Liver (tissue), 9 donors: Measurements from ENCODE around the gene HOXD4. TPM values are rescaled to one million over a fixed set of nuclear protein-coding genes. Genes with fewer than 3 reads are reported as not detected.

Experiments
- DNase-seq: peaks from one replicate; pipeline ENCODE4 v3.0.0-alpha.2; 2017; ENCODE audit warnings: low spot score
- H3K27ac ChIP-seq, 2 donors: one replicate each; pipeline ENCODE4 v1.7.0; 2013; ENCODE audit warnings: inconsistent platforms in 2 of 2, low read length in 2 of 2, control low read depth in 1 of 2, low read depth in 1 of 2, mild to moderate bottlenecking in 1 of 2
- H3K27me3 ChIP-seq, 4 donors: one replicate each; pipeline versions ENCODE4 v1.6.1 to v1.7.0; 2013; ENCODE audit warnings: low read length in 3 of 4, inconsistent platforms in 1 of 4, mild to moderate bottlenecking in 1 of 4, moderate library complexity in 1 of 4; ENCODE audit not compliant: control insufficient read depth in 4 of 4, insufficient read depth in 4 of 4
- H3K36me3 ChIP-seq, 4 donors: one replicate each; pipeline versions ENCODE4 v1.6.1 to v1.7.0; 2013; ENCODE audit warnings: low read length in 3 of 4, mild to moderate bottlenecking in 3 of 4, low read depth in 1 of 4, moderate library complexity in 1 of 4; ENCODE audit not compliant: control insufficient read depth in 4 of 4, insufficient read depth in 3 of 4
- H3K4me1 ChIP-seq, 4 donors: one replicate each; pipeline versions ENCODE4 v1.6.1 to v1.7.0; 2013; ENCODE audit warnings: low read length in 3 of 4, mild to moderate bottlenecking in 3 of 4, moderate library complexity in 1 of 4; ENCODE audit not compliant: control insufficient read depth in 4 of 4, insufficient read depth in 4 of 4
- H3K4me3 ChIP-seq, 3 donors: one replicate each; pipeline versions ENCODE4 v1.6.1 to v1.7.0; 2013; ENCODE audit warnings: low read length in 3 of 3, control low read depth in 1 of 3, low read depth in 1 of 3, mild to moderate bottlenecking in 1 of 3
- H3K9ac ChIP-seq, 2 donors: one replicate each; pipeline ENCODE4 v1.7.0; 2013; ENCODE audit warnings: low read length in 2 of 2, mild to moderate bottlenecking in 2 of 2, moderate library complexity in 2 of 2, control low read depth in 1 of 2, low read depth in 1 of 2
- H3K9me3 ChIP-seq, 4 donors: one replicate each; pipeline versions ENCODE4 v1.6.1 to v1.7.0; 2013; ENCODE audit warnings: low read length in 3 of 4; ENCODE audit not compliant: control insufficient read depth in 4 of 4
- ATF3 ChIP-seq: IDR thresholded peaks from 2 replicates; pipeline ENCODE4 v1.6.1; 2016; ENCODE audit warnings: antibody characterized with exemption
- CTCF ChIP-seq: fragments of 150-350 bp; IDR thresholded peaks from 2 replicates; pipeline ENCODE4 v1.5.1; 2017; ENCODE audit warnings: improper control_type of control experiment, low read depth, low read length; ENCODE audit not compliant: missing input control
- EGR1 ChIP-seq, 2 donors: IDR thresholded peaks; 2 replicates each; pipeline ENCODE4 v1.6.1; 2016 to 2018; ENCODE audit warnings: antibody characterized with exemption in 2 of 2, low read depth in 2 of 2
- FOXA1 ChIP-seq: IDR thresholded peaks from 2 replicates; pipeline ENCODE4 v1.6.1; 2016; ENCODE audit warnings: antibody characterized with exemption
- FOXA2 ChIP-seq: IDR thresholded peaks from 2 replicates; pipeline ENCODE4 v1.6.1; 2016; ENCODE audit warnings: antibody characterized with exemption
- GABPA ChIP-seq, 2 donors: IDR thresholded peaks in 1 of 2; conservative IDR thresholded peaks in 1 of 2; 2 replicates each; pipeline ENCODE4 v1.6.1; 2016; ENCODE audit warnings: antibody characterized with exemption in 2 of 2, mild to moderate bottlenecking in 1 of 2, moderate library complexity in 1 of 2
- HNF4A ChIP-seq, 2 donors: conservative IDR thresholded peaks; 2 replicates each; pipeline ENCODE4 v1.6.1; 2016; ENCODE audit warnings: antibody characterized with exemption in 2 of 2, mild to moderate bottlenecking in 2 of 2
- HNF4G ChIP-seq: IDR thresholded peaks from 2 replicates; pipeline ENCODE4 v1.6.1; 2016; ENCODE audit warnings: antibody characterized with exemption
- JUND ChIP-seq, 2 donors: IDR thresholded peaks; 2 replicates each; pipeline ENCODE4 v1.6.1; 2016; ENCODE audit warnings: antibody characterized with exemption in 2 of 2
- MAX ChIP-seq: IDR thresholded peaks from 2 replicates; pipeline ENCODE4 v1.6.1; 2016; ENCODE audit warnings: antibody characterized with exemption
- NR2F2 ChIP-seq: IDR thresholded peaks from 2 replicates; pipeline ENCODE4 v1.6.1; 2016; ENCODE audit warnings: antibody characterized with exemption
- RAD21 ChIP-seq, 2 donors: IDR thresholded peaks; 2 replicates each; pipeline ENCODE4 v1.6.1; 2016; ENCODE audit warnings: antibody characterized with exemption in 2 of 2, mild to moderate bottlenecking in 2 of 2
- REST ChIP-seq: IDR thresholded peaks from 2 replicates; pipeline ENCODE4 v1.6.1; 2016; ENCODE audit warnings: antibody characterized with exemption, mild to moderate bottlenecking
- RXRA ChIP-seq, 2 donors: IDR thresholded peaks; 2 replicates each; pipeline ENCODE4 v1.6.1; 2017 to 2018; ENCODE audit warnings: antibody characterized with exemption in 2 of 2, mild to moderate bottlenecking in 1 of 2
- SP1 ChIP-seq: IDR thresholded peaks from 2 replicates; pipeline ENCODE4 v1.6.1; 2018; ENCODE audit warnings: antibody characterized with exemption, mild to moderate bottlenecking
- TAF1 ChIP-seq: conservative IDR thresholded peaks from 2 replicates; pipeline ENCODE4 v1.6.1; 2016; ENCODE audit warnings: antibody characterized with exemption, mild to moderate bottlenecking
- YY1 ChIP-seq: IDR thresholded peaks from 2 replicates; pipeline ENCODE4 v1.6.1; 2016; ENCODE audit warnings: antibody characterized with exemption, mild to moderate bottlenecking
- ZBTB33 ChIP-seq: IDR thresholded peaks from 2 replicates; pipeline ENCODE4 v1.6.1; 2016; ENCODE audit warnings: antibody characterized with exemption
- WGBS: extraction: QIAGEN DNeasy Blood & Tissue Kit; methylation state at CpG from one replicate; pipeline ENCODE4 v1.1.7; 2013; 5-methylcytosine and 5-hydroxymethylcytosine counted together
- polyA plus RNA-seq, 2 donors: library from polyadenylated mRNA; stranded (reverse) in 1 of 2; unstranded in 1 of 2; fragments of 200-250 nt in 1 of 2; fragments of >200 nt in 1 of 2; fragmentation: Nextera tagmentation in 1 of 2; extraction: Ambion mirVana in 1 of 2; gene quantifications; one replicate each; pipeline versions ENCODE4 v1.2.1 to v1.2.3, GENCODE V29; 2013 to 2015
- total RNA-seq, 2 donors: library from RNA; depleted of rRNA; stranded (reverse); fragments of >200 nt; gene quantifications; one replicate each; pipeline ENCODE4 v1.2.3, GENCODE V29; 2014
- donor health status: healthy.
- donor health status: healthy.
- donor health status: healthy.
- donor health status: healthy.
- donor health status: healthy.

HOXD4 gene
- total and polyA plus RNA-seq, 4 donors = not detected

- no peak for TF ChIP-seq MAX
- TF ChIP-seq GABPA (IDR thresholded peaks at IDR 0.05 in 1 of 2, conservative IDR thresholded peaks at IDR 0.05 in 1 of 2) = no peak
- TF ChIP-seq FOXA2 = no peak
- no peak for TF ChIP-seq SP1
- TF ChIP-seq JUND (IDR thresholded peaks at IDR 0.05) = no peak
- no peak for TF ChIP-seq ATF3
- TF ChIP-seq NR2F2 = no peak
- peaks cover 19 to 27% (median 25%) of the 10 kb centered on the region in 4 donors for H3K4me1 ChIP-seq
- peaks cover 4 to 32% (median 13%) of the 10 kb centered on the region in 4 donors for H3K27me3 ChIP-seq
- H3K9ac ChIP-seq = no peak overlapping the region
- H3K9me3 ChIP-seq = no peaks in the 10 kb centered on the region
- no peak for DNase-seq
- peak overlapping the region in 2 of 3 donors; percentile 59 to 60 for H3K4me3 ChIP-seq
- H3K36me3 ChIP-seq = no peaks in the 10 kb centered on the region
- H3K27ac ChIP-seq = no peak overlapping the region
- 6% methylated on average over 98 of the region's 98 CpGs for WGBS
Measured at GRCh38 chr2:176188774-176189680, 37.7 kb downstream of the HOXD4 start.

- 8% methylated on average over 28 of the region's 28 CpGs for WGBS
- H3K27me3 ChIP-seq = peaks cover 0 to 40% (median 12%) of the 10 kb centered on the region in 4 donors
Measured at GRCh38 chr2:176189681-176190641, 38.6 kb downstream of the HOXD4 start.

More at GRCh38 chr2:176189681-176190641, 38.6 kb downstream of the HOXD4 start:
- H3K4me1 ChIP-seq = peaks cover 19 to 27% (median 25%) of the 10 kb centered on the region in 4 donors
- peak overlapping the region in 1 of 3 donors; percentile 2 for H3K4me3 ChIP-seq
- no peak overlapping the region for H3K9ac ChIP-seq
- no peak for DNase-seq
- TF ChIP-seq HNF4G (no peak), FOXA1 (no peak), ZBTB33 (no peak), SP1 (no peak), MAX (no peak), RAD21 (IDR thresholded peaks at IDR 0.05) (no peak), EGR1 (IDR thresholded peaks at IDR 0.05; ENCODE audit: low read depth in 2 of 2) (no peak), FOXA2 (no peak), REST (no peak), GABPA (IDR thresholded peaks at IDR 0.05 in 1 of 2, conservative IDR thresholded peaks at IDR 0.05 in 1 of 2) (no peak), NR2F2 (no peak), YY1 (no peak), JUND (IDR thresholded peaks at IDR 0.05) (no peak), ATF3 (no peak), HNF4A (conservative IDR thresholded peaks at IDR 0.05) (no peak), TAF1 (no peak), RXRA (IDR thresholded peaks at IDR 0.05) (no peak), CTCF (no peak)
- no peaks in the 10 kb centered on the region for H3K9me3 ChIP-seq
- no peaks in the 10 kb centered on the region for H3K36me3 ChIP-seq
- H3K27ac ChIP-seq = no peak overlapping the region
